Nephron progenitor cell (in vitro differentiated cells): ENCODE measurements around the gene RGS5.
"Not testable (repeated sequence)": the region's sequence is repeated elsewhere in the genome, so short reads cannot be mapped to it uniquely, and the experiment has no call there.

Source experiments
- DNase-seq: peaks from one replicate; pipeline ENCODE4 v3.0.0; 2021
- H3K27ac Mint-ChIP-seq: 2 replicates; pipeline ENCODE4 v1.8.0; 2021; ENCODE audit warnings: mild to moderate bottlenecking, moderate library complexity, mixed read lengths
- H3K27me3 Mint-ChIP-seq: 2 replicates; pipeline ENCODE4 v1.8.0; 2021; ENCODE audit warnings: mild to moderate bottlenecking, low read depth, mixed read lengths; ENCODE audit not compliant: poor library complexity
- H3K36me3 Mint-ChIP-seq: 2 replicates; pipeline ENCODE4 v1.8.0; 2021; ENCODE audit warnings: low read depth, mixed read lengths
- H3K4me1 Mint-ChIP-seq: 2 replicates; pipeline ENCODE4 v1.8.0; 2021; ENCODE audit warnings: mixed read lengths
- H3K4me3 Mint-ChIP-seq: 2 replicates; pipeline ENCODE4 v1.8.0; 2021; ENCODE audit warnings: mild to moderate bottlenecking, moderate library complexity, mixed read lengths
- H3K9me3 Mint-ChIP-seq: 2 replicates; pipeline ENCODE4 v1.8.0; 2021; ENCODE audit warnings: mild to moderate bottlenecking, moderate library complexity, mixed read lengths
- TF ChIP-seq, protein P1 (sequence below): fragments of 200-600 bp; sonication (generic); IDR thresholded peaks from 2 replicates; pipeline ENCODE4 v1.5.0; 2021; ENCODE audit warnings: antibody characterized with exemption

RGS5 gene, protein sequence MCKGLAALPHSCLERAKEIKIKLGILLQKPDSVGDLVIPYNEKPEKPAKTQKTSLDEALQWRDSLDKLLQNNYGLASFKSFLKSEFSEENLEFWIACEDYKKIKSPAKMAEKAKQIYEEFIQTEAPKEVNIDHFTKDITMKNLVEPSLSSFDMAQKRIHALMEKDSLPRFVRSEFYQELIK

DNA sequence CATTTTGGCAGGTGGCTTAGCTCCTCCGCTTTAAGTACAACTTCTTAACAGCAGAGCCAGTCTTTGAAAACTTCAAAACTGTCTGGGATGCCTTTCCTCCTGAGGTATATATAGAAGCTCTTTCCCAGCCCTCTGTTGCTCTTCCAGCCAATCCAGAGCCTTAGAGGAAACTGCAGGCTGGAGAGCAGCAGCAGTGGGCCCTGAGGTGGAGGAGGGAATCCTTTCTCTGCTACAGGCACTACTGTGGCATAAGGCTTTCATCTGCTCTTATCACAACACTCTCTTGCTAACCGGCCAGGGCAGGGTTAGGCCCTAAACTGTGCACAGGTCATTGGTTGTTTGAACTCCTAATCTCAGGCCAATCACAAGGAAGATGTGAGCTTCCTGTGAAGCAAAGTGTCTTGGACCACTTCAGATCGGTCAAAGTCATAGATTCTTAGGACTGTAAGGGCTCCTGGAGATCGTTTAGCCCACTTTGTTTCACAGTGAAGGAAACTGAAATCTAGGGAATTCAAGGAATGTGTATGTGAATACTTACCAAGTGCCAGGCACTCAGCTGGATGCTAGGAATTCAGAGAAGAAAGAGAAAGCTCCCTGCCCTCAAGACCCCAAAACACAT lies at the start of gene RGS5:
TSS of gene RGS5 (minus strand) at position 84 of the 619 bp plus-strand sequence. CDS start at position 3, 81 bp downstream.
- peak within 1 kb of the TSS; percentile 86 for H3K27ac Mint-ChIP-seq
- peaks cover 2% of the 10 kb centered on the region for H3K27me3 Mint-ChIP-seq
- H3K9me3 Mint-ChIP-seq = no peaks in the 10 kb centered on the region
- peak; percentile 13 for DNase-seq
- TF ChIP-seq, protein P1, sequence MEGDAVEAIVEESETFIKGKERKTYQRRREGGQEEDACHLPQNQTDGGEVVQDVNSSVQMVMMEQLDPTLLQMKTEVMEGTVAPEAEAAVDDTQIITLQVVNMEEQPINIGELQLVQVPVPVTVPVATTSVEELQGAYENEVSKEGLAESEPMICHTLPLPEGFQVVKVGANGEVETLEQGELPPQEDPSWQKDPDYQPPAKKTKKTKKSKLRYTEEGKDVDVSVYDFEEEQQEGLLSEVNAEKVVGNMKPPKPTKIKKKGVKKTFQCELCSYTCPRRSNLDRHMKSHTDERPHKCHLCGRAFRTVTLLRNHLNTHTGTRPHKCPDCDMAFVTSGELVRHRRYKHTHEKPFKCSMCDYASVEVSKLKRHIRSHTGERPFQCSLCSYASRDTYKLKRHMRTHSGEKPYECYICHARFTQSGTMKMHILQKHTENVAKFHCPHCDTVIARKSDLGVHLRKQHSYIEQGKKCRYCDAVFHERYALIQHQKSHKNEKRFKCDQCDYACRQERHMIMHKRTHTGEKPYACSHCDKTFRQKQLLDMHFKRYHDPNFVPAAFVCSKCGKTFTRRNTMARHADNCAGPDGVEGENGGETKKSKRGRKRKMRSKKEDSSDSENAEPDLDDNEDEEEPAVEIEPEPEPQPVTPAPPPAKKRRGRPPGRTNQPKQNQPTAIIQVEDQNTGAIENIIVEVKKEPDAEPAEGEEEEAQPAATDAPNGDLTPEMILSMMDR = no peak
- H3K36me3 Mint-ChIP-seq = no peaks in the 10 kb centered on the region
- peaks cover 13% of the 10 kb centered on the region for H3K4me1 Mint-ChIP-seq
- H3K4me3 Mint-ChIP-seq = no peak within 1 kb of the TSS

DNA sequence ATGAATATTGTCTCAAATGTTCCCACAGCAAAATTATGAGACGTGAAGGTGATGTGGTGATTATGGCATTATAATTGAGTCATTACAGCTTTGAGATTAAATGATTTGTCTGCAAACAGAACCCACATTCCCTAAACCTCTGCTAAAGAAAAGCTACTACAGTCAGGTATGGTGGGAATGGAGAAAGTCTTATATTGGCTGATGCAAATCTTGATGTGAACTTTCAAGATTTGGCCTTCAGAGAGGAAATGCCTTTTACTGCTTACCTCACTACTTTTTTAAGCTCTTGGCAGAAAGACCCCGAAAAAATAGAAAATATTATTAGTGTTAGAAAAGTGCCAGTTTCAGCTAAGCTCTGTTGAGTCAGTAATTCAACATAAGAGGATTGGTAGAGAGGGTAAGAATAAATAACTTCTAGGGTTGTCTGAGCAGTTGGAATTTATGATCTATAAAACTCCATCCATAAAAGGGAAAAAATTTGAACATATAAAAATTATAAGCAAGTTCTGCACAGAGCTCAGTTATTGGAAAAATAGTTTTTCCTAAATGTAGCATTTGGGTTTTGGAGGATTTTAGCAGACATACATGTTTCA lies 47.8 kb upstream of the RGS5 start:
- Mint-ChIP-seq H3K36me3 (no peaks in the 10 kb centered on the region), H3K27me3 (peaks cover 3% of the 10 kb centered on the region), H3K9me3 (no peaks in the 10 kb centered on the region), H3K4me3 (no peak overlapping the region), H3K4me1 (no peaks in the 10 kb centered on the region), H3K27ac (no peak overlapping the region)
- TF ChIP-seq, protein P1 = no peak
- DNase-seq = no peak

DNA sequence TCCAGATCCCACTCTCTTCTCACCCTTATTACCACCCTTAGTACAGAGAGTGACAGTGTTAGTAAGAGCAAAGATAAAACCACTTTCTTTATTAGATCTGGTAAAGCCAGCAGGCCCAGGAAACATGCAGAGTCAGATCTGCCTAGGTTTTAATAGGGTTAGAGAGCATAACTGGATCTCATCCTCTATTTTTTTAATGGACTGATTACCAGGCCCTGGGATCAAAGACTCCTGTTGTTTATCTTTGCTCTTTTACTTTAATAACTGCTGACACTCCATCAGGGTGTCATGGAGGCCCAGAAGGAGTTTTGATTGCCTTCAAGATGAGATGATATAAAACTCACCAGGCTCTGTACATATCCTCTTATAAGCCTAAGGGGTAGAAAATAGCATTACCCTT lies 45.3 kb upstream of the RGS5 start:
- Mint-ChIP-seq H3K4me1 (no peaks in the 10 kb centered on the region), H3K9me3 (no peaks in the 10 kb centered on the region), H3K4me3 (no peak overlapping the region), H3K36me3 (no peaks in the 10 kb centered on the region), H3K27ac (no peak overlapping the region), H3K27me3 (peaks cover 3% of the 10 kb centered on the region)
- TF ChIP-seq, protein P1 = no peak
- DNase-seq = no peak

DNA sequence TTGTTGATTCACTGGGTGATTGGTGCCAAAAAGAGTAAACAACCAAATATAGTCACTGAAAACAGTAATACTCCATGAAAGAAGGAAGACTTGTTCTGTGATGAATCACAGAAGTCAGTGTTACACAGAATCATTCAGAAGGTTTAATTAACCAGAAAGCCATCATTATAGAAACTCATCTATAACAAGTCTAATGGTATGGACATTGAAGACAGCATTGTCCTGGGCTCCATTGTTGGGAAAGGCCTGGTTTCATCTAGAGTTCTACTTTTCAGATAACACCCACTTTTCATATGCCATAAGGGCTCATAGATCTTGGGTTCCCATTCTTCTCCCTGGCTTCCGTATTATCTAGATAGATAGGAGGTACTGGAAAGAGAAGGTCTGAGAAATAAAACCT lies 41.9 kb upstream of the RGS5 start:
- H3K27ac Mint-ChIP-seq, DNase-seq, H3K36me3 Mint-ChIP-seq, H3K4me1 Mint-ChIP-seq, H3K9me3 Mint-ChIP-seq, H3K4me3 Mint-ChIP-seq, H3K27me3 Mint-ChIP-seq: not testable (repeated sequence)

DNA sequence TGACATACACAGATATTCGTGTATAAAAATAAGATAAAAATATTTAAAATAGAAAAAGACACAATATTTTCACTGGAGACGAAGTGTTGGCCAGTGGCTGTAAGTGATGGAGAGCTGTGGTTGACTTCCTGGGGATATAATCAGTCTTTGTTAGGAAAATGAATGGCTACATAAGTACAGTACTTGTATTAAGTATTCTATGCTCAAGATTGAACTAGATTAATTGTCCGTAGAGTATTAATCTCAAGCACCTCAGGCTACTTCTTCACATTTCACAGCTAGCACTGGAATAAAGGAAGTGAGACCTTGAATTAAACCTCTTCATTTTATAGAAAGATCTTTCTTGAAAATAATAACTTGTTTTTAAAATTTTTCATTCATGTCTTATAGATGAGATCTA lies 39.0 kb upstream of the RGS5 start:
- no peak for DNase-seq
- H3K4me1 Mint-ChIP-seq = no peaks in the 10 kb centered on the region
- no peaks in the 10 kb centered on the region for H3K36me3 Mint-ChIP-seq
- H3K27ac Mint-ChIP-seq = no peak overlapping the region
- no peak overlapping the region for H3K4me3 Mint-ChIP-seq
- H3K9me3 Mint-ChIP-seq = no peaks in the 10 kb centered on the region
- H3K27me3 Mint-ChIP-seq = no peaks in the 10 kb centered on the region
- TF ChIP-seq, protein P1 = no peak

DNA sequence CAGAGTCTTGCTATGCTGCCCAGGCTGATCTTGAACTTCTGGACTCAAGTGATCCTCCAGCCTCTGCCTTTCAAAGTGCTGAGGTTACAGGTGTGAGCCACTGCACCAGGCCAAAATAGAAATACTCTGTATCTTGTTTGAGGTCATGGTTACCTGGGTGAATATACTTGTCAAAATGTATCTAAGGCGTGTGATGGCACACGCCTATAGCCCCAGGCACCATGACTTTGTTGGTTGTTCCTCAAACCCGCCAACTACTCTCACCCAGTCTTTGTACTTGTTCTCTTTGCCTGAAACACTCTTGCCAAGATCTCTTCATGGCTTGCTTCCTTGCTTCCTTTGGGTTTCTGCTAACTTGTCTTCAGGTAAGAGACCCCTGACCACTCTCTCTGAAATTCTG lies 38.0 kb upstream of the RGS5 start:
- no peak for DNase-seq
- no peaks in the 10 kb centered on the region for H3K27me3 Mint-ChIP-seq
- TF ChIP-seq, protein P1 = no peak
- no peaks in the 10 kb centered on the region for H3K36me3 Mint-ChIP-seq
- H3K27ac Mint-ChIP-seq = no peak overlapping the region
- no peaks in the 10 kb centered on the region for H3K9me3 Mint-ChIP-seq
- no peak overlapping the region for H3K4me3 Mint-ChIP-seq
- no peaks in the 10 kb centered on the region for H3K4me1 Mint-ChIP-seq

DNA sequence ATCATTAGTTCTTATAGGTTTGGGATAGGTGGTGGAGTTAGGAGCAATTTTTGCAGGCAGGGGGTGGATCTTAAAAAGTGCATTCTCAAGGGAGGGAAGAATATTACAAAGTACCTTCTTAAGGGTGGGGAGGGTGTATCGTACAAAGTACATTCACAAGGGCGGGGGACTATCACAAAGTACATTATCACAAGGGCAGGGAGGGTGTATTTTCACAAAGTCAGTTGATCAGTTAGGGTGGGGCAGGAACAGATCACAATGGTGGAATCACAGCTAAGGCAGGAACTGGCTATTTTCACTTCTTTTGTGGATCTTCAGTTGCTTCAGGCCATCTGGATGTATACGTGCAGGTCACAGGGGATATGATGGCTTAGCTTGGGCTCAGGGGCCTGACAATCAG lies 30.9 kb upstream of the RGS5 start:
- H3K4me3 Mint-ChIP-seq, H3K27me3 Mint-ChIP-seq, H3K27ac Mint-ChIP-seq, H3K4me1 Mint-ChIP-seq, H3K36me3 Mint-ChIP-seq, DNase-seq, H3K9me3 Mint-ChIP-seq: not testable (repeated sequence)
